ENCODE results near the gene SMPD4. TPM values are rescaled to one million over a fixed set of nuclear protein-coding genes. Genes with fewer than 3 reads are reported as not detected.

SMPD4 gene
- total RNA-seq, 1 experiment from 2014 or later = 95.8 TPM

DNA sequence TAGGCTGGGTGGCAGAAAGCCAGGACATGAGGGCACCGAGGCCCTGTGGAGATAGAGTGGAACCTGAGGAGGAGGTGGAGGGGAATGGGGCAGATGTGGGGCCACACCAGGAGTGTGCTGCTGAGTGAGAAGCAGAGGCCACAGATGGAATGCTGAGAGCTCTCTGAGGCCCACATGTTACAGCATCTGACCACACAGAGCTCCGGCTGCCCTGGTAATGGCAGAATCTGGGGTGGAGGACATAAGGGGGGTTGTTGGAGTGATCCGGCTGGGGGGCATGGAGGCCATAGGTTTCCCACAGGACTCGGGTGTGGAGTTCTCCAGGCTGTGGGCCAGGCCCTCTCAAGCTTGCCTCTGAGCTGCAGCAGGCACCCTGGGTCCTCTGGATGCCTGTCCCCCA is 4.5 kb upstream of the SMPD4 start:
- H3K27me3 Mint-ChIP-seq (ENCODE audit: low read depth) = no peaks in the 10 kb centered on the region
- TF ChIP-seq ZNF121 (CRISPR knock-in tag; IDR thresholded peaks at IDR 0.05) (no peak), CREB1 (CRISPR knock-in tag; IDR thresholded peaks at IDR 0.05) (no peak), ZNF232 (CRISPR knock-in tag; IDR thresholded peaks at IDR 0.05) (no peak), ATF1 (CRISPR knock-in tag; IDR thresholded peaks at IDR 0.05) (no peak), ETV6 (CRISPR knock-in tag; IDR thresholded peaks at IDR 0.05) (no peak), FOXJ3 (CRISPR knock-in tag; IDR thresholded peaks at IDR 0.05; ENCODE audit: borderline replicate concordance) (no peak), SP1 (CRISPR knock-in tag; conservative IDR thresholded peaks at IDR 0.05) (no peak), MXD4 (CRISPR knock-in tag; IDR thresholded peaks at IDR 0.05; ENCODE audit: borderline replicate concordance) (no peak)
- TF ChIP-seq, protein P1, sequence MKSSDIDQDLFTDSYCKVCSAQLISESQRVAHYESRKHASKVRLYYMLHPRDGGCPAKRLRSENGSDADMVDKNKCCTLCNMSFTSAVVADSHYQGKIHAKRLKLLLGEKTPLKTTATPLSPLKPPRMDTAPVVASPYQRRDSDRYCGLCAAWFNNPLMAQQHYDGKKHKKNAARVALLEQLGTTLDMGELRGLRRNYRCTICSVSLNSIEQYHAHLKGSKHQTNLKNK (CRISPR knock-in tag; IDR thresholded peaks at IDR 0.05) = no peak
- TF ChIP-seq, protein P2, sequence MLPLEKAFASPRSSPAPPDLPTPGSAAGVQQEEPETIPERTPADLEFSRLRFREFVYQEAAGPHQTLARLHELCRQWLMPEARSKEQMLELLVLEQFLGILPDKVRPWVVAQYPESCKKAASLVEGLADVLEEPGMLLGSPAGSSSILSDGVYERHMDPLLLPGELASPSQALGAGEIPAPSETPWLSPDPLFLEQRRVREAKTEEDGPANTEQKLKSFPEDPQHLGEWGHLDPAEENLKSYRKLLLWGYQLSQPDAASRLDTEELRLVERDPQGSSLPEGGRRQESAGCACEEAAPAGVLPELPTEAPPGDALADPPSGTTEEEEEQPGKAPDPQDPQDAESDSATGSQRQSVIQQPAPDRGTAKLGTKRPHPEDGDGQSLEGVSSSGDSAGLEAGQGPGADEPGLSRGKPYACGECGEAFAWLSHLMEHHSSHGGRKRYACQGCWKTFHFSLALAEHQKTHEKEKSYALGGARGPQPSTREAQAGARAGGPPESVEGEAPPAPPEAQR (CRISPR knock-in tag; IDR thresholded peaks at IDR 0.05) = no peak
- TF ChIP-seq, protein P3, sequence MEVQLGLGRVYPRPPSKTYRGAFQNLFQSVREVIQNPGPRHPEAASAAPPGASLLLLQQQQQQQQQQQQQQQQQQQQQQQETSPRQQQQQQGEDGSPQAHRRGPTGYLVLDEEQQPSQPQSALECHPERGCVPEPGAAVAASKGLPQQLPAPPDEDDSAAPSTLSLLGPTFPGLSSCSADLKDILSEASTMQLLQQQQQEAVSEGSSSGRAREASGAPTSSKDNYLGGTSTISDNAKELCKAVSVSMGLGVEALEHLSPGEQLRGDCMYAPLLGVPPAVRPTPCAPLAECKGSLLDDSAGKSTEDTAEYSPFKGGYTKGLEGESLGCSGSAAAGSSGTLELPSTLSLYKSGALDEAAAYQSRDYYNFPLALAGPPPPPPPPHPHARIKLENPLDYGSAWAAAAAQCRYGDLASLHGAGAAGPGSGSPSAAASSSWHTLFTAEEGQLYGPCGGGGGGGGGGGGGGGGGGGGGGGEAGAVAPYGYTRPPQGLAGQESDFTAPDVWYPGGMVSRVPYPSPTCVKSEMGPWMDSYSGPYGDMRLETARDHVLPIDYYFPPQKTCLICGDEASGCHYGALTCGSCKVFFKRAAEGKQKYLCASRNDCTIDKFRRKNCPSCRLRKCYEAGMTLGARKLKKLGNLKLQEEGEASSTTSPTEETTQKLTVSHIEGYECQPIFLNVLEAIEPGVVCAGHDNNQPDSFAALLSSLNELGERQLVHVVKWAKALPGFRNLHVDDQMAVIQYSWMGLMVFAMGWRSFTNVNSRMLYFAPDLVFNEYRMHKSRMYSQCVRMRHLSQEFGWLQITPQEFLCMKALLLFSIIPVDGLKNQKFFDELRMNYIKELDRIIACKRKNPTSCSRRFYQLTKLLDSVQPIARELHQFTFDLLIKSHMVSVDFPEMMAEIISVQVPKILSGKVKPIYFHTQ (CRISPR knock-in tag; IDR thresholded peaks at IDR 0.05) = no peak
- TF ChIP-seq, protein P4, sequence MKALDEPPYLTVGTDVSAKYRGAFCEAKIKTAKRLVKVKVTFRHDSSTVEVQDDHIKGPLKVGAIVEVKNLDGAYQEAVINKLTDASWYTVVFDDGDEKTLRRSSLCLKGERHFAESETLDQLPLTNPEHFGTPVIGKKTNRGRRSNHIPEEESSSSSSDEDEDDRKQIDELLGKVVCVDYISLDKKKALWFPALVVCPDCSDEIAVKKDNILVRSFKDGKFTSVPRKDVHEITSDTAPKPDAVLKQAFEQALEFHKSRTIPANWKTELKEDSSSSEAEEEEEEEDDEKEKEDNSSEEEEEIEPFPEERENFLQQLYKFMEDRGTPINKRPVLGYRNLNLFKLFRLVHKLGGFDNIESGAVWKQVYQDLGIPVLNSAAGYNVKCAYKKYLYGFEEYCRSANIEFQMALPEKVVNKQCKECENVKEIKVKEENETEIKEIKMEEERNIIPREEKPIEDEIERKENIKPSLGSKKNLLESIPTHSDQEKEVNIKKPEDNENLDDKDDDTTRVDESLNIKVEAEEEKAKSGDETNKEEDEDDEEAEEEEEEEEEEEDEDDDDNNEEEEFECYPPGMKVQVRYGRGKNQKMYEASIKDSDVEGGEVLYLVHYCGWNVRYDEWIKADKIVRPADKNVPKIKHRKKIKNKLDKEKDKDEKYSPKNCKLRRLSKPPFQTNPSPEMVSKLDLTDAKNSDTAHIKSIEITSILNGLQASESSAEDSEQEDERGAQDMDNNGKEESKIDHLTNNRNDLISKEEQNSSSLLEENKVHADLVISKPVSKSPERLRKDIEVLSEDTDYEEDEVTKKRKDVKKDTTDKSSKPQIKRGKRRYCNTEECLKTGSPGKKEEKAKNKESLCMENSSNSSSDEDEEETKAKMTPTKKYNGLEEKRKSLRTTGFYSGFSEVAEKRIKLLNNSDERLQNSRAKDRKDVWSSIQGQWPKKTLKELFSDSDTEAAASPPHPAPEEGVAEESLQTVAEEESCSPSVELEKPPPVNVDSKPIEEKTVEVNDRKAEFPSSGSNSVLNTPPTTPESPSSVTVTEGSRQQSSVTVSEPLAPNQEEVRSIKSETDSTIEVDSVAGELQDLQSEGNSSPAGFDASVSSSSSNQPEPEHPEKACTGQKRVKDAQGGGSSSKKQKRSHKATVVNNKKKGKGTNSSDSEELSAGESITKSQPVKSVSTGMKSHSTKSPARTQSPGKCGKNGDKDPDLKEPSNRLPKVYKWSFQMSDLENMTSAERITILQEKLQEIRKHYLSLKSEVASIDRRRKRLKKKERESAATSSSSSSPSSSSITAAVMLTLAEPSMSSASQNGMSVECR (CRISPR knock-in tag; IDR thresholded peaks at IDR 0.05; ENCODE audit: borderline replicate concordance) = no peak
- TF ChIP-seq, protein P5, sequence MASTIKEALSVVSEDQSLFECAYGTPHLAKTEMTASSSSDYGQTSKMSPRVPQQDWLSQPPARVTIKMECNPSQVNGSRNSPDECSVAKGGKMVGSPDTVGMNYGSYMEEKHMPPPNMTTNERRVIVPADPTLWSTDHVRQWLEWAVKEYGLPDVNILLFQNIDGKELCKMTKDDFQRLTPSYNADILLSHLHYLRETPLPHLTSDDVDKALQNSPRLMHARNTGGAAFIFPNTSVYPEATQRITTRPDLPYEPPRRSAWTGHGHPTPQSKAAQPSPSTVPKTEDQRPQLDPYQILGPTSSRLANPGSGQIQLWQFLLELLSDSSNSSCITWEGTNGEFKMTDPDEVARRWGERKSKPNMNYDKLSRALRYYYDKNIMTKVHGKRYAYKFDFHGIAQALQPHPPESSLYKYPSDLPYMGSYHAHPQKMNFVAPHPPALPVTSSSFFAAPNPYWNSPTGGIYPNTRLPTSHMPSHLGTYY (CRISPR knock-in tag; IDR thresholded peaks at IDR 0.05) = no peak
- TF ChIP-seq, protein P6, sequence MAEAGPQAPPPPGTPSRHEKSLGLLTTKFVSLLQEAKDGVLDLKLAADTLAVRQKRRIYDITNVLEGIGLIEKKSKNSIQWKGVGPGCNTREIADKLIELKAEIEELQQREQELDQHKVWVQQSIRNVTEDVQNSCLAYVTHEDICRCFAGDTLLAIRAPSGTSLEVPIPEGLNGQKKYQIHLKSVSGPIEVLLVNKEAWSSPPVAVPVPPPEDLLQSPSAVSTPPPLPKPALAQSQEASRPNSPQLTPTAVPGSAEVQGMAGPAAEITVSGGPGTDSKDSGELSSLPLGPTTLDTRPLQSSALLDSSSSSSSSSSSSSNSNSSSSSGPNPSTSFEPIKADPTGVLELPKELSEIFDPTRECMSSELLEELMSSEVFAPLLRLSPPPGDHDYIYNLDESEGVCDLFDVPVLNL (CRISPR knock-in tag; IDR thresholded peaks at IDR 0.05; ENCODE audit: borderline replicate concordance, low read depth) = no peak
- TF ChIP-seq, protein P7, sequence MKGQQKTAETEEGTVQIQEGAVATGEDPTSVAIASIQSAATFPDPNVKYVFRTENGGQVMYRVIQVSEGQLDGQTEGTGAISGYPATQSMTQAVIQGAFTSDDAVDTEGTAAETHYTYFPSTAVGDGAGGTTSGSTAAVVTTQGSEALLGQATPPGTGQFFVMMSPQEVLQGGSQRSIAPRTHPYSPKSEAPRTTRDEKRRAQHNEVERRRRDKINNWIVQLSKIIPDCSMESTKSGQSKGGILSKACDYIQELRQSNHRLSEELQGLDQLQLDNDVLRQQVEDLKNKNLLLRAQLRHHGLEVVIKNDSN (CRISPR knock-in tag; IDR thresholded peaks at IDR 0.05) = no peak
- TF ChIP-seq, protein P8, sequence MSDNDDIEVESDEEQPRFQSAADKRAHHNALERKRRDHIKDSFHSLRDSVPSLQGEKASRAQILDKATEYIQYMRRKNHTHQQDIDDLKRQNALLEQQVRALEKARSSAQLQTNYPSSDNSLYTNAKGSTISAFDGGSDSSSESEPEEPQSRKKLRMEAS (CRISPR knock-in tag; IDR thresholded peaks at IDR 0.05) = no peak
- TF ChIP-seq, protein P9, sequence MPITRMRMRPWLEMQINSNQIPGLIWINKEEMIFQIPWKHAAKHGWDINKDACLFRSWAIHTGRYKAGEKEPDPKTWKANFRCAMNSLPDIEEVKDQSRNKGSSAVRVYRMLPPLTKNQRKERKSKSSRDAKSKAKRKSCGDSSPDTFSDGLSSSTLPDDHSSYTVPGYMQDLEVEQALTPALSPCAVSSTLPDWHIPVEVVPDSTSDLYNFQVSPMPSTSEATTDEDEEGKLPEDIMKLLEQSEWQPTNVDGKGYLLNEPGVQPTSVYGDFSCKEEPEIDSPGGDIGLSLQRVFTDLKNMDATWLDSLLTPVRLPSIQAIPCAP (CRISPR knock-in tag; IDR thresholded peaks at IDR 0.05) = no peak
- TF ChIP-seq, protein P10, sequence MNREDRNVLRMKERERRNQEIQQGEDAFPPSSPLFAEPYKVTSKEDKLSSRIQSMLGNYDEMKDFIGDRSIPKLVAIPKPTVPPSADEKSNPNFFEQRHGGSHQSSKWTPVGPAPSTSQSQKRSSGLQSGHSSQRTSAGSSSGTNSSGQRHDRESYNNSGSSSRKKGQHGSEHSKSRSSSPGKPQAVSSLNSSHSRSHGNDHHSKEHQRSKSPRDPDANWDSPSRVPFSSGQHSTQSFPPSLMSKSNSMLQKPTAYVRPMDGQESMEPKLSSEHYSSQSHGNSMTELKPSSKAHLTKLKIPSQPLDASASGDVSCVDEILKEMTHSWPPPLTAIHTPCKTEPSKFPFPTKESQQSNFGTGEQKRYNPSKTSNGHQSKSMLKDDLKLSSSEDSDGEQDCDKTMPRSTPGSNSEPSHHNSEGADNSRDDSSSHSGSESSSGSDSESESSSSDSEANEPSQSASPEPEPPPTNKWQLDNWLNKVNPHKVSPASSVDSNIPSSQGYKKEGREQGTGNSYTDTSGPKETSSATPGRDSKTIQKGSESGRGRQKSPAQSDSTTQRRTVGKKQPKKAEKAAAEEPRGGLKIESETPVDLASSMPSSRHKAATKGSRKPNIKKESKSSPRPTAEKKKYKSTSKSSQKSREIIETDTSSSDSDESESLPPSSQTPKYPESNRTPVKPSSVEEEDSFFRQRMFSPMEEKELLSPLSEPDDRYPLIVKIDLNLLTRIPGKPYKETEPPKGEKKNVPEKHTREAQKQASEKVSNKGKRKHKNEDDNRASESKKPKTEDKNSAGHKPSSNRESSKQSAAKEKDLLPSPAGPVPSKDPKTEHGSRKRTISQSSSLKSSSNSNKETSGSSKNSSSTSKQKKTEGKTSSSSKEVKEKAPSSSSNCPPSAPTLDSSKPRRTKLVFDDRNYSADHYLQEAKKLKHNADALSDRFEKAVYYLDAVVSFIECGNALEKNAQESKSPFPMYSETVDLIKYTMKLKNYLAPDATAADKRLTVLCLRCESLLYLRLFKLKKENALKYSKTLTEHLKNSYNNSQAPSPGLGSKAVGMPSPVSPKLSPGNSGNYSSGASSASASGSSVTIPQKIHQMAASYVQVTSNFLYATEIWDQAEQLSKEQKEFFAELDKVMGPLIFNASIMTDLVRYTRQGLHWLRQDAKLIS (CRISPR knock-in tag; IDR thresholded peaks at IDR 0.05; ENCODE audit: borderline replicate concordance) = no peak
- ChIA-PET POLR2A (interaction anchor here (0.7 to 0.8 kb wide), 2 partner anchors 156 to 1303 kb away, joined by 3 to 4 read pairs; no protein-coding TSS in a partner anchor), CTCF (no interaction called here)
- no peaks in the 10 kb centered on the region for H3K9me3 Mint-ChIP-seq
- DNase-seq (ENCODE audit: low spot score) = no peak
- ATAC-seq = no peak
- H3K36me3 Mint-ChIP-seq = no peaks in the 10 kb centered on the region
- H3K4me3 Mint-ChIP-seq = no peak overlapping the region
- no peak overlapping the region for H3K27ac Mint-ChIP-seq
- peaks cover 7% of the 10 kb centered on the region for H3K4me1 Mint-ChIP-seq

Data from WTC11 (cell line).